Measurements from ENCODE around the gene P2RX4.

P2RX4 gene

GRCh38 chr12:121214855-121215745 is 5.2 kb downstream of the P2RX4 start:
- no peaks in the 10 kb centered on the region for H3K27me3 ChIP-seq (ENCODE audit: control insufficient read depth, low read length)
- H3K36me3 ChIP-seq (ENCODE audit: control insufficient read depth, low read length): no peaks in the 10 kb centered on the region
- no peak overlapping the region for H3K27ac ChIP-seq (ENCODE audit: low read depth, low read length)
- no peak overlapping the region for H3K4me3 ChIP-seq (ENCODE audit: low read length)
- peaks cover 19% of the 10 kb centered on the region for H3K4me1 ChIP-seq (ENCODE audit: control insufficient read depth, low read length)
- H3K79me2 ChIP-seq (ENCODE audit: control insufficient read depth, low read length): peaks cover 7% of the 10 kb centered on the region
- H4K20me1 ChIP-seq (ENCODE audit: control insufficient read depth, insufficient read depth, low read depth, low read length): no peaks in the 10 kb centered on the region
- no peaks in the 10 kb centered on the region for H3K9me3 ChIP-seq (ENCODE audit: control insufficient read depth, insufficient read depth, low read length)
- no peak for TF ChIP-seq CTCF (IDR thresholded peaks at IDR 0.05; ENCODE audit: low read depth, low read length, poor library complexity, severe bottlenecking)
- no peak for TF ChIP-seq EZH2phosphoT487 (IDR thresholded peaks at IDR 0.05; ENCODE audit: borderline replicate concordance, low read length)
- no peaks in the 10 kb centered on the region for H3F3A ChIP-seq (ENCODE audit: control insufficient read depth, insufficient read depth)
- H3K9me2 ChIP-seq (replicated peaks; ENCODE audit: control insufficient read depth, low read length): no peaks in the 10 kb centered on the region
- H3K4me2 ChIP-seq (ENCODE audit: low read length): no peak overlapping the region

GRCh38 chr12:121216102-121216501 is 6.2 kb downstream of the P2RX4 start:
- no peaks in the 10 kb centered on the region for H4K20me1 ChIP-seq (ENCODE audit: control insufficient read depth, insufficient read depth, low read depth, low read length)
- no peaks in the 10 kb centered on the region for H3K36me3 ChIP-seq (ENCODE audit: control insufficient read depth, low read length)
- H3K79me2 ChIP-seq (ENCODE audit: control insufficient read depth, low read length): no peaks in the 10 kb centered on the region
- H3K27ac ChIP-seq (ENCODE audit: low read depth, low read length): no peak overlapping the region
- H3K9me2 ChIP-seq (replicated peaks; ENCODE audit: control insufficient read depth, low read length): no peaks in the 10 kb centered on the region
- no peaks in the 10 kb centered on the region for H3K9me3 ChIP-seq (ENCODE audit: control insufficient read depth, insufficient read depth, low read length)
- H3K4me2 ChIP-seq (ENCODE audit: low read length): no peak overlapping the region
- H3K27me3 ChIP-seq (ENCODE audit: control insufficient read depth, low read length): no peaks in the 10 kb centered on the region
- H3K4me1 ChIP-seq (ENCODE audit: control insufficient read depth, low read length): peaks cover 13% of the 10 kb centered on the region
- H3F3A ChIP-seq (ENCODE audit: control insufficient read depth, insufficient read depth): peaks cover 2% of the 10 kb centered on the region; the same call in 1 of the 2 replicates
- H3K4me3 ChIP-seq (ENCODE audit: low read length): no peak overlapping the region
- TF ChIP-seq EZH2phosphoT487 (IDR thresholded peaks at IDR 0.05; ENCODE audit: borderline replicate concordance, low read length) (no peak), CTCF (IDR thresholded peaks at IDR 0.05; ENCODE audit: low read depth, low read length, poor library complexity, severe bottlenecking) (no peak)

- peaks cover 13% of the 10 kb centered on the region for H3K4me1 ChIP-seq (ENCODE audit: control insufficient read depth, low read length)
- H3K4me3 ChIP-seq (ENCODE audit: low read length): no peak overlapping the region
- H3K4me2 ChIP-seq (ENCODE audit: low read length): no peak overlapping the region
These were observed 7.1 kb downstream of the P2RX4 start for GRCh38 chr12:121217063-121217462.

More at GRCh38 chr12:121217063-121217462, 7.1 kb downstream of the P2RX4 start:
- Histone ChIP-seq H4K20me1 (ENCODE audit: control insufficient read depth, insufficient read depth, low read depth, low read length) (no peaks in the 10 kb centered on the region), H3K27me3 (ENCODE audit: control insufficient read depth, low read length) (no peaks in the 10 kb centered on the region), H3K79me2 (ENCODE audit: control insufficient read depth, low read length) (no peaks in the 10 kb centered on the region), H3K9me3 (ENCODE audit: control insufficient read depth, insufficient read depth, low read length) (no peaks in the 10 kb centered on the region), H3F3A (ENCODE audit: control insufficient read depth, insufficient read depth) (peaks cover 2% of the 10 kb centered on the region; the same call in 1 of the 2 replicates), H3K9me2 (replicated peaks; ENCODE audit: control insufficient read depth, low read length) (no peaks in the 10 kb centered on the region), H3K36me3 (ENCODE audit: control insufficient read depth, low read length) (no peaks in the 10 kb centered on the region), H3K27ac (ENCODE audit: low read depth, low read length) (no peak overlapping the region)
- no peak for TF ChIP-seq CTCF (IDR thresholded peaks at IDR 0.05; ENCODE audit: low read depth, low read length, poor library complexity, severe bottlenecking)
- TF ChIP-seq EZH2phosphoT487 (IDR thresholded peaks at IDR 0.05; ENCODE audit: borderline replicate concordance, low read length): no peak
